GM23338 (cell line): ENCODE data around the gene BCL7C. TPM values are rescaled to one million over a fixed set of nuclear protein-coding genes. Genes with fewer than 3 reads are reported as not detected.

Source experiments
- ATAC-seq: fragments of 200-7000 bp; cut with Tn5 transposase; 3 replicates; pipeline ENCODE4 v1.9.1; 2020
- DNase-seq: peaks from one replicate; pipeline ENCODE4 v3.0.0-alpha.2; 2015; ENCODE audit warnings: low spot score
- H2AFZ ChIP-seq: fragments of 200-600 bp; sonication (generic); 2 replicates; pipeline ENCODE4 v1.8.0; 2016; ENCODE audit warnings: antibody characterized with exemption, mild to moderate bottlenecking, moderate library complexity
- H3F3A ChIP-seq: fragments of 200-600 bp; sonication (generic); replicated peaks from 2 replicates; pipeline ENCODE4 v1.8.0; 2017; ENCODE audit warnings: antibody characterized with exemption, mixed run types, low read depth
- H3K27ac ChIP-seq: fragments of 200-600 bp; sonication (generic); 2 replicates; pipeline ENCODE4 v1.6.1; 2016; ENCODE audit warnings: low read depth
- H3K27me3 ChIP-seq: fragments of 200-600 bp; sonication (generic); 2 replicates; pipeline ENCODE4 v1.8.0; 2016; ENCODE audit warnings: mild to moderate bottlenecking, mixed run types, moderate library complexity; ENCODE audit not compliant: insufficient read depth
- H3K36me3 ChIP-seq: fragments of 200-600 bp; sonication (generic); 2 replicates; pipeline ENCODE4 v1.8.0; 2016; ENCODE audit warnings: mild to moderate bottlenecking; ENCODE audit not compliant: insufficient read depth
- H3K4me1 ChIP-seq: fragments of 200-600 bp; sonication (generic); 2 replicates; pipeline ENCODE4 v1.8.0; 2016; ENCODE audit warnings: mild to moderate bottlenecking, moderate library complexity; ENCODE audit not compliant: insufficient read depth
- H3K4me2 ChIP-seq: fragments of 200-600 bp; sonication (generic); 2 replicates; pipeline ENCODE4 v1.7.1; 2017; ENCODE audit warnings: mixed run types
- H3K4me3 ChIP-seq: fragments of 200-600 bp; sonication (generic); 2 replicates; pipeline ENCODE4 v1.6.1; 2016; ENCODE audit warnings: mixed run types
- H3K79me2 ChIP-seq: fragments of 200-600 bp; sonication (generic); replicated peaks from 2 replicates; pipeline ENCODE4 v1.8.0; 2017; ENCODE audit warnings: mild to moderate bottlenecking; ENCODE audit not compliant: insufficient read depth
- H3K9me2 ChIP-seq: fragments of 200-600 bp; sonication (generic); 2 replicates; pipeline ENCODE4 v1.8.0; 2017; ENCODE audit not compliant: insufficient read depth
- H4K20me1 ChIP-seq: fragments of 200-600 bp; sonication (generic); replicated peaks from 2 replicates; pipeline ENCODE4 v1.8.0; 2017; ENCODE audit warnings: mild to moderate bottlenecking; ENCODE audit not compliant: insufficient read depth
- H3K27ac Mint-ChIP-seq: 2 replicates; pipeline ENCODE4 v1.8.0; 2020; ENCODE audit warnings: inconsistent platforms, mild to moderate bottlenecking, moderate library complexity, mixed read lengths
- H3K27me3 Mint-ChIP-seq: 3 replicates; pipeline ENCODE4 v1.8.0; 2022; ENCODE audit warnings: low read depth, mild to moderate bottlenecking, moderate library complexity, mixed read lengths, inconsistent platforms; ENCODE audit not compliant: insufficient read depth, poor library complexity
- H3K36me3 Mint-ChIP-seq: 3 replicates; pipeline ENCODE4 v1.8.0; 2021; ENCODE audit warnings: low read depth, mild to moderate bottlenecking, inconsistent platforms, moderate library complexity, mixed read lengths
- H3K4me1 Mint-ChIP-seq: 3 replicates; pipeline ENCODE4 v1.8.0; 2020; ENCODE audit warnings: mild to moderate bottlenecking, inconsistent platforms, mixed read lengths
- H3K4me3 Mint-ChIP-seq: 3 replicates; pipeline ENCODE4 v1.8.0; 2021; ENCODE audit warnings: moderate library complexity, mild to moderate bottlenecking, inconsistent platforms, mixed read lengths
- H3K9me3 Mint-ChIP-seq: 3 replicates; pipeline ENCODE4 v1.8.0; 2020; ENCODE audit warnings: moderate library complexity, mild to moderate bottlenecking, inconsistent platforms, mixed read lengths
- EZH2 ChIP-seq: fragments of 200-600 bp; sonication (generic); IDR thresholded peaks from one replicate; pipeline ENCODE4 v1.8.0; 2017; ENCODE audit warnings: antibody characterized with exemption, mild to moderate bottlenecking, low read depth; ENCODE audit not compliant: unreplicated experiment
- EZH2phosphoT487 ChIP-seq: fragments of 200-600 bp; sonication (generic); IDR thresholded peaks from one replicate; pipeline ENCODE4 v1.8.1; 2018; ENCODE audit warnings: antibody characterized with exemption; ENCODE audit not compliant: unreplicated experiment
- JUNB ChIP-seq: IDR thresholded peaks from one replicate; pipeline ENCODE4 v1.6.1; 2016; ENCODE audit warnings: antibody characterized with exemption; ENCODE audit not compliant: unreplicated experiment
- STAT1 ChIP-seq: IDR thresholded peaks from one replicate; pipeline ENCODE4 v1.6.1; 2016; ENCODE audit warnings: antibody characterized with exemption; ENCODE audit not compliant: unreplicated experiment
- ZNF331 ChIP-seq: fragments of 250-450 bp; sonication (Bioruptor Pico); IDR thresholded peaks from 2 replicates; pipeline ENCODE4 v1.5.0; 2020; ENCODE audit warnings: low read depth, mild to moderate bottlenecking, moderate library complexity
- polyA plus RNA-seq: library from polyadenylated mRNA; unstranded; fragments of >200 nt; fragmentation: Nextera tagmentation; extraction: Ambion mirVana; gene quantifications from 2 replicates; pipeline ENCODE4 v1.2.1, GENCODE V29; 2016
- total RNA-seq: library from RNA; depleted of rRNA; stranded (reverse); fragments of >200 nt; shearing (Covaris generic); gene quantifications from 2 replicates; pipeline ENCODE4 v1.2.3, GENCODE V29; 2014
- TF ChIP-seq, protein P1 (sequence below): fragments of 250-450 bp; sonication (Bioruptor Pico); IDR thresholded peaks from 2 replicates; pipeline ENCODE4 v1.5.0; 2020; ENCODE audit warnings: mild to moderate bottlenecking, moderate library complexity
- TF ChIP-seq, protein P2 (sequence below): IDR thresholded peaks from 2 replicates; pipeline ENCODE4 v1.6.1; 2016; ENCODE audit warnings: antibody characterized with exemption
- TF ChIP-seq, protein P3 (sequence below): IDR thresholded peaks from one replicate; pipeline ENCODE4 v1.6.1; 2018; ENCODE audit warnings: antibody characterized with exemption; ENCODE audit not compliant: unreplicated experiment

Gene BCL7C
- total and polyA plus RNA-seq, 2 experiments from 2014 or later = 17.5 to 22.1 TPM

DNA sequence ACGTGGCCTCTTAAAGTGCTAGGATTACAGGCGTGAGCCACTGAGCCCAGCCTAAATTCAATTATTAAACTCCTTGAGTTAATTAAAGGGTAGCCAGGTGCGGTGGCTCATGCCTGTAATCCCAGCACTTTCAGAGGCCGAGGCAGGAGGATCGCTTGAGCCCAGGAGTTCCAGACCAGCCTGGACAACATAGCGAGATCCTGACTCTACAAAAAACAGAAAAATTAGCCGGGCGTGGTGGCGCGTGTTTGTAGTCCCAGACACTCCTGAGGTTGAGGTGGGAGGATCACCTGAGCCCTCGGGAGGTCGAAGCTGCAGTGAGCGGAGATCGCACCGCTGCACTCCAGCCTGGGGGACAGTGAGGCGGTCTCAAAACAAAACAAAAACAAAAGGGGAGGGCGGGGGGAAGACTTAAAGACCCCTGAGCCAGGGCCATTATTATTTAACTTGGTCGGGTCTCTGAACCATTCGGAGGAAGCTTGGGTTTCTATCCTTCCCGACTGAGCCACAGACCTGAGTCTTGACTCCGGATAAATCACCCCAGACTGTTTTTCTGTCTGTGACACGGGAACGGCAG lies 19.5 kb downstream of the BCL7C start:
- Mint-ChIP-seq H3K9me3 (no peaks in the 10 kb centered on the region), H3K36me3 (peaks cover 12% of the 10 kb centered on the region), H3K27ac (no peak overlapping the region; the same call in 1 of the 2 replicates), H3K4me3 (peak overlapping the region; percentile 92), H3K27me3 (peaks cover 27% of the 10 kb centered on the region), H3K4me1 (peaks cover 11% of the 10 kb centered on the region)
- H4K20me1 ChIP-seq = peaks cover 8% of the 10 kb centered on the region
- peaks cover 2% of the 10 kb centered on the region; the same call in 1 of the 2 replicates for H3K79me2 ChIP-seq
- H3K36me3 ChIP-seq = no peaks in the 10 kb centered on the region
- no peaks in the 10 kb centered on the region for H3K9me2 ChIP-seq
- H3F3A ChIP-seq = 0 out of 2 replicates have a peak, but pooled peaks cover 4% of the 10 kb centered on the region
- DNase-seq (peak; percentile 70), ATAC-seq (peak; percentile 33)
- peaks cover 44% of the 10 kb centered on the region for H3K27me3 ChIP-seq
- peaks cover 14% of the 10 kb centered on the region for H3K4me1 ChIP-seq
- peak overlapping the region; percentile 98 for H2AFZ ChIP-seq
- peak overlapping the region; percentile 90 for H3K4me3 ChIP-seq
- peak overlapping the region; percentile 90 for H3K4me2 ChIP-seq
- H3K27ac ChIP-seq = no peak overlapping the region
- TF ChIP-seq EZH2phosphoT487 (no peak), STAT1 (no peak), ZNF331 (no peak)
- TF ChIP-seq, protein P1, sequence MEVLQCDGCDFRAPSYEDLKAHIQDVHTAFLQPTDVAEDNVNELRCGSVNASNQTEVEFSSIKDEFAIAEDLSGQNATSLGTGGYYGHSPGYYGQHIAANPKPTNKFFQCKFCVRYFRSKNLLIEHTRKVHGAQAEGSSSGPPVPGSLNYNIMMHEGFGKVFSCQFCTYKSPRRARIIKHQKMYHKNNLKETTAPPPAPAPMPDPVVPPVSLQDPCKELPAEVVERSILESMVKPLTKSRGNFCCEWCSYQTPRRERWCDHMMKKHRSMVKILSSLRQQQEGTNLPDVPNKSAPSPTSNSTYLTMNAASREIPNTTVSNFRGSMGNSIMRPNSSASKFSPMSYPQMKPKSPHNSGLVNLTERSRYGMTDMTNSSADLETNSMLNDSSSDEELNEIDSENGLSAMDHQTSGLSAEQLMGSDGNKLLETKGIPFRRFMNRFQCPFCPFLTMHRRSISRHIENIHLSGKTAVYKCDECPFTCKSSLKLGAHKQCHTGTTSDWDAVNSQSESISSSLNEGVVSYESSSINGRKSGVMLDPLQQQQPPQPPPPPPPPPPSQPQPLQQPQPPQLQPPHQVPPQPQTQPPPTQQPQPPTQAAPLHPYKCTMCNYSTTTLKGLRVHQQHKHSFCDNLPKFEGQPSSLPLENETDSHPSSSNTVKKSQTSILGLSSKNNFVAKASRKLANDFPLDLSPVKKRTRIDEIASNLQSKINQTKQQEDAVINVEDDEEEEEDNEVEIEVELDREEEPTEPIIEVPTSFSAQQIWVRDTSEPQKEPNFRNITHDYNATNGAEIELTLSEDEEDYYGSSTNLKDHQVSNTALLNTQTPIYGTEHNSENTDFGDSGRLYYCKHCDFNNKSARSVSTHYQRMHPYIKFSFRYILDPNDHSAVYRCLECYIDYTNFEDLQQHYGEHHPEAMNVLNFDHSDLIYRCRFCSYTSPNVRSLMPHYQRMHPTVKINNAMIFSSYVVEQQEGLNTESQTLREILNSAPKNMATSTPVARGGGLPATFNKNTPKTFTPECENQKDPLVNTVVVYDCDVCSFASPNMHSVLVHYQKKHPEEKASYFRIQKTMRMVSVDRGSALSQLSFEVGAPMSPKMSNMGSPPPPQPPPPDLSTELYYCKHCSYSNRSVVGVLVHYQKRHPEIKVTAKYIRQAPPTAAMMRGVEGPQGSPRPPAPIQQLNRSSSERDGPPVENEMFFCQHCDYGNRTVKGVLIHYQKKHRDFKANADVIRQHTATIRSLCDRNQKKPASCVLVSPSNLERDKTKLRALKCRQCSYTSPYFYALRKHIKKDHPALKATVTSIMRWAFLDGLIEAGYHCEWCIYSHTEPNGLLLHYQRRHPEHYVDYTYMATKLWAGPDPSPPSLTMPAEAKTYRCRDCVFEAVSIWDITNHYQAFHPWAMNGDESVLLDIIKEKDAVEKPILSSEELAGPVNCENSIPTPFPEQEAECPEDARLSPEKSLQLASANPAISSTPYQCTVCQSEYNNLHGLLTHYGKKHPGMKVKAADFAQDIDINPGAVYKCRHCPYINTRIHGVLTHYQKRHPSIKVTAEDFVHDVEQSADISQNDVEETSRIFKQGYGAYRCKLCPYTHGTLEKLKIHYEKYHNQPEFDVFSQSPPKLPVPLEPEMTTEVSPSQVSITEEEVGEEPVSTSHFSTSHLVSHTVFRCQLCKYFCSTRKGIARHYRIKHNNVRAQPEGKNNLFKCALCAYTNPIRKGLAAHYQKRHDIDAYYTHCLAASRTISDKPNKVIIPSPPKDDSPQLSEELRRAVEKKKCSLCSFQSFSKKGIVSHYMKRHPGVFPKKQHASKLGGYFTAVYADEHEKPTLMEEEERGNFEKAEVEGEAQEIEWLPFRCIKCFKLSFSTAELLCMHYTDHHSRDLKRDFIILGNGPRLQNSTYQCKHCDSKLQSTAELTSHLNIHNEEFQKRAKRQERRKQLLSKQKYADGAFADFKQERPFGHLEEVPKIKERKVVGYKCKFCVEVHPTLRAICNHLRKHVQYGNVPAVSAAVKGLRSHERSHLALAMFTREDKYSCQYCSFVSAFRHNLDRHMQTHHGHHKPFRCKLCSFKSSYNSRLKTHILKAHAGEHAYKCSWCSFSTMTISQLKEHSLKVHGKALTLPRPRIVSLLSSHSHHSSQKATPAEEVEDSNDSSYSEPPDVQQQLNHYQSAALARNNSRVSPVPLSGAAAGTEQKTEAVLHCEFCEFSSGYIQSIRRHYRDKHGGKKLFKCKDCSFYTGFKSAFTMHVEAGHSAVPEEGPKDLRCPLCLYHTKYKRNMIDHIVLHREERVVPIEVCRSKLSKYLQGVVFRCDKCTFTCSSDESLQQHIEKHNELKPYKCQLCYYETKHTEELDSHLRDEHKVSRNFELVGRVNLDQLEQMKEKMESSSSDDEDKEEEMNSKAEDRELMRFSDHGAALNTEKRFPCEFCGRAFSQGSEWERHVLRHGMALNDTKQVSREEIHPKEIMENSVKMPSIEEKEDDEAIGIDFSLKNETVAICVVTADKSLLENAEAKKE (CRISPR knock-in tag) = no peak

DNA sequence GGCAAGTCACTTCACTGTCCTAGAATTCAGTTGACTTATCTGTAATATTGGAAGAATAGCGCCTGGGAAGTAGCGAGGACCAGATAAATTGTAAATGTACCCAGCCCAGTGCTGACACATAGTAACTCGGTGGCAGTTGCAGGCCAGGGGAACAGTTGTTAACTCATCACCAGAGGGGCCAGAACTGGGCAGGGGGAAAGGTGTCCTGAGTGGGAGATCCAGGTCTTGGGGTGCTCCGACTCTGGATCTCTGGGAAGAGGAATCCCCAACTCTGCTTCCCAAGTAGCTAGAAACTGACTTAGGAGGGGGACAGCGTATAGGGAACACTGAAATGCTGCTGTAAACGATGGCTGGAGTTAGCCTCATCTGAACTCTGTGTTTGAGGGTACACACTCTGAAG lies 23.0 kb downstream of the BCL7C start:
- no peaks in the 10 kb centered on the region for H3K79me2 ChIP-seq
- H2AFZ ChIP-seq = no peak overlapping the region
- no peak overlapping the region for H3K4me3 ChIP-seq
- H3K36me3 Mint-ChIP-seq = no peaks in the 10 kb centered on the region; the same call in 2 of the 3 replicates
- H3K27me3 ChIP-seq = peaks cover 44% of the 10 kb centered on the region
- H3K27ac Mint-ChIP-seq = no peak overlapping the region
- H3K4me3 Mint-ChIP-seq = no peak overlapping the region
- H3K4me1 ChIP-seq = peaks cover 5% of the 10 kb centered on the region
- ATAC-seq (no peak), DNase-seq (no peak)
- H3K36me3 ChIP-seq = no peaks in the 10 kb centered on the region
- H3F3A ChIP-seq = 0 out of 2 replicates have a peak, but pooled peaks cover 4% of the 10 kb centered on the region
- no peak overlapping the region for H3K4me2 ChIP-seq
- no peaks in the 10 kb centered on the region for H3K9me3 Mint-ChIP-seq
- H3K27ac ChIP-seq = no peak overlapping the region
- H3K27me3 Mint-ChIP-seq = peaks cover 25% of the 10 kb centered on the region
- peaks cover under 1% of the 10 kb centered on the region; the same call in 2 of the 3 replicates for H3K4me1 Mint-ChIP-seq
- no peaks in the 10 kb centered on the region for H3K9me2 ChIP-seq
- H4K20me1 ChIP-seq = peaks cover 8% of the 10 kb centered on the region
- TF ChIP-seq, protein P2, sequence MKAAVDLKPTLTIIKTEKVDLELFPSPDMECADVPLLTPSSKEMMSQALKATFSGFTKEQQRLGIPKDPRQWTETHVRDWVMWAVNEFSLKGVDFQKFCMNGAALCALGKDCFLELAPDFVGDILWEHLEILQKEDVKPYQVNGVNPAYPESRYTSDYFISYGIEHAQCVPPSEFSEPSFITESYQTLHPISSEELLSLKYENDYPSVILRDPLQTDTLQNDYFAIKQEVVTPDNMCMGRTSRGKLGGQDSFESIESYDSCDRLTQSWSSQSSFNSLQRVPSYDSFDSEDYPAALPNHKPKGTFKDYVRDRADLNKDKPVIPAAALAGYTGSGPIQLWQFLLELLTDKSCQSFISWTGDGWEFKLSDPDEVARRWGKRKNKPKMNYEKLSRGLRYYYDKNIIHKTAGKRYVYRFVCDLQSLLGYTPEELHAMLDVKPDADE = no peak
- no peak for TF ChIP-seq EZH2
- TF ChIP-seq, protein P3, sequence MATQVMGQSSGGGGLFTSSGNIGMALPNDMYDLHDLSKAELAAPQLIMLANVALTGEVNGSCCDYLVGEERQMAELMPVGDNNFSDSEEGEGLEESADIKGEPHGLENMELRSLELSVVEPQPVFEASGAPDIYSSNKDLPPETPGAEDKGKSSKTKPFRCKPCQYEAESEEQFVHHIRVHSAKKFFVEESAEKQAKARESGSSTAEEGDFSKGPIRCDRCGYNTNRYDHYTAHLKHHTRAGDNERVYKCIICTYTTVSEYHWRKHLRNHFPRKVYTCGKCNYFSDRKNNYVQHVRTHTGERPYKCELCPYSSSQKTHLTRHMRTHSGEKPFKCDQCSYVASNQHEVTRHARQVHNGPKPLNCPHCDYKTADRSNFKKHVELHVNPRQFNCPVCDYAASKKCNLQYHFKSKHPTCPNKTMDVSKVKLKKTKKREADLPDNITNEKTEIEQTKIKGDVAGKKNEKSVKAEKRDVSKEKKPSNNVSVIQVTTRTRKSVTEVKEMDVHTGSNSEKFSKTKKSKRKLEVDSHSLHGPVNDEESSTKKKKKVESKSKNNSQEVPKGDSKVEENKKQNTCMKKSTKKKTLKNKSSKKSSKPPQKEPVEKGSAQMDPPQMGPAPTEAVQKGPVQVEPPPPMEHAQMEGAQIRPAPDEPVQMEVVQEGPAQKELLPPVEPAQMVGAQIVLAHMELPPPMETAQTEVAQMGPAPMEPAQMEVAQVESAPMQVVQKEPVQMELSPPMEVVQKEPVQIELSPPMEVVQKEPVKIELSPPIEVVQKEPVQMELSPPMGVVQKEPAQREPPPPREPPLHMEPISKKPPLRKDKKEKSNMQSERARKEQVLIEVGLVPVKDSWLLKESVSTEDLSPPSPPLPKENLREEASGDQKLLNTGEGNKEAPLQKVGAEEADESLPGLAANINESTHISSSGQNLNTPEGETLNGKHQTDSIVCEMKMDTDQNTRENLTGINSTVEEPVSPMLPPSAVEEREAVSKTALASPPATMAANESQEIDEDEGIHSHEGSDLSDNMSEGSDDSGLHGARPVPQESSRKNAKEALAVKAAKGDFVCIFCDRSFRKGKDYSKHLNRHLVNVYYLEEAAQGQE = no peak
- TF ChIP-seq JUNB = no peak
